ENCODE results near the gene PRCP.

Gene PRCP

DNA sequence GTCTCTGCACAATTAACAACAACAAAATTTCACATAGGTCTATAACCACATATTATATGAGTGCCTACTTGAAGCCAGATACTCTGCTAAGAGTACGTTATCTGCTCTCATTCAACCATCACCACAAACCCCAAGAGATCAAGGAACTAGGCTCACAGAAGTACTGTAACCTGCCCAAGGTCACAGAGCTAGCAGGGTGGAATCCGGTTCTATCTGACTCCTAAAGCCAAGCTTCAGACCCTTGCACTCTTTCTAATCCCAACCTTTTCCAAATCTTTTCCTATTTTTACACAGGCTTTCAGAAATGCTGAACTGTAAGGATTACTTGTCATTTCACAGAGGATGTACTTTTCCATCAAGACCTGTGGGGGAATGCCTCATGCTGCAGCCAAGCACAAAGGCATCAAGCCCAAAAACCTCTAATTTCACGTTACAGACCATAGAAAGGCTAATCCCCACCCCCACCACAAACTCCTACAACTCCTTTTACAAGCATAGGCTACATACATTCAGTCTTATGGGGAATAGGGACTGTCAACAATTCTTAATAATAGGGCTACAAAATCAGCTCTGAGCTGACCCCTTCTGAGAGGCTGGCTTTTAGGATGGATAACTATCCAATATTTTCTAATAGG, 927 bp downstream of the PRCP start:
- peak overlapping the region; percentile 83 to 98 for H3K27ac ChIP-seq

DNA sequence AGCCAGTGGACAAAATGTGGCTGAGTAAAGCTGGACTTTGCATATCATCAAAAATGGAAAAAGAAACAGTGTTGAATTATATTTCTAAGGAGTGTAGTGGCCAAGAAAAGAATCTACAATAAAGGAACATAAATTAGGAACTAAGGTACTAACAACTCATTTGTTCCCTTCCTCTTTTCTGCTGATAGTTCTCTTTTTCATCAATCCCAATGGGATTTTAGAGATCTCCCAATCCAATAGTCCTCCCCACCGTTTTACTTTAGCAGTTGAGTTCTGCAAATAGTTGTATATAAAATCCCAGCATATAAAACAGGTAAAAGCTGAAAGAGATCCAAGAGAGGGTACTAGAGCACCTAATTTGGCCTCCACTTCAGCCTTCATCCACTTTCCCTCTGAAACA, 2.0 kb downstream of the PRCP start:
- DNase-seq (ENCODE audit: low spot score) = no peak
- Histone ChIP-seq H3K4me3 (peak overlapping the region; percentile 87), H3K27ac (no peak overlapping the region)
- TF ChIP-seq, protein P1, sequence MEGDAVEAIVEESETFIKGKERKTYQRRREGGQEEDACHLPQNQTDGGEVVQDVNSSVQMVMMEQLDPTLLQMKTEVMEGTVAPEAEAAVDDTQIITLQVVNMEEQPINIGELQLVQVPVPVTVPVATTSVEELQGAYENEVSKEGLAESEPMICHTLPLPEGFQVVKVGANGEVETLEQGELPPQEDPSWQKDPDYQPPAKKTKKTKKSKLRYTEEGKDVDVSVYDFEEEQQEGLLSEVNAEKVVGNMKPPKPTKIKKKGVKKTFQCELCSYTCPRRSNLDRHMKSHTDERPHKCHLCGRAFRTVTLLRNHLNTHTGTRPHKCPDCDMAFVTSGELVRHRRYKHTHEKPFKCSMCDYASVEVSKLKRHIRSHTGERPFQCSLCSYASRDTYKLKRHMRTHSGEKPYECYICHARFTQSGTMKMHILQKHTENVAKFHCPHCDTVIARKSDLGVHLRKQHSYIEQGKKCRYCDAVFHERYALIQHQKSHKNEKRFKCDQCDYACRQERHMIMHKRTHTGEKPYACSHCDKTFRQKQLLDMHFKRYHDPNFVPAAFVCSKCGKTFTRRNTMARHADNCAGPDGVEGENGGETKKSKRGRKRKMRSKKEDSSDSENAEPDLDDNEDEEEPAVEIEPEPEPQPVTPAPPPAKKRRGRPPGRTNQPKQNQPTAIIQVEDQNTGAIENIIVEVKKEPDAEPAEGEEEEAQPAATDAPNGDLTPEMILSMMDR (IDR thresholded peaks at IDR 0.05) = no peak

More for the DNA sequence above, 927 bp downstream of the PRCP start:
- peak overlapping the region; percentile 87 for H3K4me3 ChIP-seq
- TF ChIP-seq, protein P1 (IDR thresholded peaks at IDR 0.05) = no peak
- DNase-seq (ENCODE audit: low spot score) = no peak

DNA sequence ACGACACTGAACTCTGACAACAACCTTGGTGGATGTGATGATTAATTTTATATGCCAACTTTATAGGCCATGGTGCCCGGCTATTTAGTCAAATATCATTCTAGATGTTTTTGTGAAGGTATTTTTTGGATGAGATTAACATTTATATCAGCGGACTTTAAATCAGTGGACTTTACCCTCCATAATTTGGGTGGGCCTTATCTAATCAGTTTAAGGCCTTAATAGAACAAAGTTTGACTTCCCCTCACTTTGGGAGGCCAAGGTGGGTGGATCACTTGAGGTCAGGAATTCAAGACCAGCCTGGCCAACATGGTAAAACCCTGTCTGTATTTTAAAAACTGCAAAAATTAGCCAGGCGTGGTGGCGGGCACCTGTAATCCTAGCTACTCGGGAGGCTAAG, 4.0 kb downstream of the PRCP start:
- Histone ChIP-seq H3K27ac (no peak overlapping the region), H3K4me3 (no peak overlapping the region)
- DNase-seq (ENCODE audit: low spot score) = no peak
- TF ChIP-seq, protein P1 (IDR thresholded peaks at IDR 0.05) = no peak

DNA sequence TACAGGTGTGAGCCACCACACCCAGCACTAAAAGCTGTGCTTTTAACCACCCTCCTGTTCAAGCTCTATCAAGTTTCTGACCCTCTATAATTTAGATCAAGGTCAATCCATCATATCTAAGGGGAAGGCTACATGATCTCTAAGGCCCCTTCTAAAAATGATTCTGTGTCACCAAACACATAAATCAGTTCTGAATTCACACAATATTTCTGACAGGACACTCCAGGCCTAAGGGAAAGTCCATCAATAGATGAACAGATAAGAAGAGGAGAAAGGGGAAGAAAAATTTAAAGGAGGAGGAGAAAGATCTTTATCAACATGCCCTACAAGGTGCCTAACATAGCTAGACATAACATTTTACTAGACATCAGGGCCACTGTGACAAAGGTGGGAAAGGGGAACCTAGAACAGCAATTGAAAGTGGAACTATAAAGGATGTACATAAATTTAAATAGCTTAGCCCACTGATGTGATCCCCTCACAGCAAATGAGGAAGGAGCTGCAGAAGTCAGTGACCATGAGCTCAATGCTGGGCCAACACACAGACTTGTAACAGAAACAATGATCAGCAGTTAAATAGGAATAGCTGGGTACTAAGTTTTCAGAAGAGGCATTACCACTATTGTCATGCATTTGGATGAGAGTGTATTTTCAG, 4.7 kb downstream of the PRCP start:
- no peak overlapping the region for H3K27ac ChIP-seq
- TF ChIP-seq, protein P1 (IDR thresholded peaks at IDR 0.05) = no peak

DNA sequence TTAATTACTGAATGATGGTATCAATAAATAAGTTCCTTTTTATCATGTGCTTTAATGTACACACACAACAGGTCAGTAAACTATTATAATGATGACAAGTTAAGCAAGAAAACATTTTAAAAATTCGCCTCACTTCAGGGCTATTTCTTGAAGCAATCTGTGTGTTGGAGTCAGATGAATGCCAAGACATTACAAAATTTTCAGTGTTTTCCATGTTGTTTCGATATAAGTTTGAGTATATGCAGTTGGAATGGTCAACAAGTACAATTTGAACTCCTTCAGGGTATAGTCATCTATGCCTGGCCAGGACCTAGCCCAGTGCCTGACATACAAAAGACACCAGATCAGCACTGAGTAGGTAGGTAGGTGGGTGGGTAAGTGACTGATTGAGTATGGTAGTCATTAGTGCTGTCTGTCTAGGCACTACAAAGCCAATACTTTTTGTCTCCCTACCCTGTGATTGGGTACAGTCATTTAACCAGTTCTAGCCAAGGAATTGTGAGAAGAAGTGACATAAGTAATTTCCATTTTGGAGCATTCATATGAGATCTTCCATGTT, 7.5 kb downstream of the PRCP start:
- Histone ChIP-seq H3K4me3 (no peak overlapping the region), H3K27ac (no peak overlapping the region)
- no peak for DNase-seq (ENCODE audit: low spot score)
- TF ChIP-seq, protein P1 (IDR thresholded peaks at IDR 0.05) = no peak

More for the DNA sequence above, 4.7 kb downstream of the PRCP start:
- no peak for DNase-seq (ENCODE audit: low spot score)
- H3K4me3 ChIP-seq = no peak overlapping the region

DNA sequence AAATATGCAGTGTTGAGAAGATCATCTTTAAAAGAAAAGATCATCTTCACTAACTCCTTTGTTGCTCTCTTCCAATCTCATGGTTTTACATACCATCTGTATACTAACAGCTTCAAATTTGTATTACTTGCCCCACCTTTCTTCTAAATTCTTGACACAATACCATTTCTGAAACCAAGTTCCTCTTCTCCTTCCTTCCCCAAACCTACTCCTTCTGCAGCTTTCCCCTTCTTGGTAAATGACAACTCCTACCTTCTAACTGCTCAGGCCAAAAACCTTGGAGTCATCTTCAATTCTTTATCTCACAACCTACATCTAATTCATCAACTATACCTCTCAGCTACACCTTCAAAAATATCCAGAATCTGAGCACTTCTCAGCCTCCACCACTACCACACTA, 9.3 kb downstream of the PRCP start:
- TF ChIP-seq, protein P1 (IDR thresholded peaks at IDR 0.05) = no peak
- H3K27ac ChIP-seq = no peak overlapping the region
- DNase-seq (ENCODE audit: low spot score) = no peak
- H3K4me3 ChIP-seq = no peak overlapping the region

DNA sequence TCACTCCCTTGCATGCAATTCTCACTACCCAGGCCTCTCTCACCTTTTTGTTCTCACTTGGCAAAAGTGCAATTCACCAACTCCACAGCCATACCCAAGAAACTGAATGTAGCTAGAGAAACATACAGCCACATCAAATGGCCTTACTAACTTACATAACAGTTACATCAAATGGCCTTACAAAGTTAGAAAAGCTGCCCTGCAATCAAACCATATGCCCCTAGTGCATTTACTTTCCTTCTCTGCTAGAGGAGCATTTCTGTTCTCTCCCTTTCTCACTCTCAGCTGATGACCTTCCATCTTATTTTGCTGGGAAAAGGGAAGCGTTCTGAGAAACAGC, 10.3 kb downstream of the PRCP start:
- TF ChIP-seq, protein P1 (IDR thresholded peaks at IDR 0.05) = no peak
- DNase-seq (ENCODE audit: low spot score) = no peak
- peak overlapping the region in 1 of 2 donors; percentile 46 for H3K27ac ChIP-seq
- H3K4me3 ChIP-seq = no peak overlapping the region
